ENCODE results near the gene SSH2. TPM values are rescaled to one million over a fixed set of nuclear protein-coding genes. Genes with fewer than 3 reads are reported as not detected.

The SSH2 gene
- polyA plus RNA-seq, 1 of the 3 experiments (the other 2 are of a cell fraction) = 8.8 TPM

DNA sequence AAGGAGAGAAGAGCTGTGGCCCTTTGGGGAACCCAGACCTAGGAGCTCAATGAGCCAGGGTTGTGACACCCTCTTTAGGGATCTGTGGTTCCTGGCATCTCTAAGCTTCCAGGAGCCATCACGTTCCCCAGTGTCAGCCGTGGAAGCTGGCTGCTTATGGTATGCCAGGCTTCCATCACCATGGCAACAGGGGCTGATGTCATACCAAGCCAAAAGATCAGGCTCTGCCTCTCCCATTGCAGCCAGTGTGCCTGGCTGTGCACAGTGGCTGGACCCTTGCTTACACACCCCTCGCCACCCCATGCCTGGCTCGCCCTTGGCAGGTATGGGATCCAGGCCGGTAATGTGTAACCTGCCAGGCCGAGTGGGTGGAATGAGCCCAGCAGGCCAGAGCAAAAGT is 91.1 kb downstream of the SSH2 start:
- no peak overlapping the region for H3K9ac ChIP-seq
- peak; percentile 62 for DNase-seq
- no peaks in the 10 kb centered on the region for H3K36me3 ChIP-seq (replicated peaks in 1 of 2; ENCODE audit: control insufficient read depth in 1 of 2, insufficient read depth in 2 of 2, low read length in 1 of 2)
- H3K4me1 ChIP-seq (ENCODE audit: control insufficient read depth in 1 of 2, insufficient read depth in 2 of 2, low read depth in 1 of 2, low read length in 1 of 2) = peaks cover 7 to 8% of the 10 kb centered on the region in 2 experiments; a peak in 2 of 4 replicates
- no peaks in the 10 kb centered on the region for H3K9me2 ChIP-seq
- ChIA-PET CTCF (interaction anchor here (0.9 to 1.6 kb wide), 3 partner anchors 17 to 31 kb away, joined by 3 to 4 read pairs (median 3); no protein-coding TSS in a partner anchor), POLR2A (interaction anchor here (0.5 to 0.6 kb wide), 2 partner anchors 214 to 285 kb away, joined by 4 to 5 read pairs; no protein-coding TSS in a partner anchor)
- no peak overlapping the region for H2AFZ ChIP-seq (ENCODE audit: low read depth)
- 0 out of 2 replicates have a peak, but pooled peaks cover 3% of the 10 kb centered on the region for H3K79me2 ChIP-seq (ENCODE audit: insufficient read depth)
- no peak overlapping the region; a peak in 1 of 4 replicates for H3K27ac ChIP-seq (ENCODE audit: low read depth in 2 of 2, low read length in 1 of 2)
- TF ChIP-seq, protein P1, sequence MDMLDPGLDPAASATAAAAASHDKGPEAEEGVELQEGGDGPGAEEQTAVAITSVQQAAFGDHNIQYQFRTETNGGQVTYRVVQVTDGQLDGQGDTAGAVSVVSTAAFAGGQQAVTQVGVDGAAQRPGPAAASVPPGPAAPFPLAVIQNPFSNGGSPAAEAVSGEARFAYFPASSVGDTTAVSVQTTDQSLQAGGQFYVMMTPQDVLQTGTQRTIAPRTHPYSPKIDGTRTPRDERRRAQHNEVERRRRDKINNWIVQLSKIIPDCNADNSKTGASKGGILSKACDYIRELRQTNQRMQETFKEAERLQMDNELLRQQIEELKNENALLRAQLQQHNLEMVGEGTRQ (IDR thresholded peaks at IDR 0.05; ENCODE audit: borderline replicate concordance, low read depth, low read length) = no peak
- no peak for TF ChIP-seq RCOR1 (IDR thresholded peaks at IDR 0.05; ENCODE audit: low read length)
- TF ChIP-seq, protein P2, sequence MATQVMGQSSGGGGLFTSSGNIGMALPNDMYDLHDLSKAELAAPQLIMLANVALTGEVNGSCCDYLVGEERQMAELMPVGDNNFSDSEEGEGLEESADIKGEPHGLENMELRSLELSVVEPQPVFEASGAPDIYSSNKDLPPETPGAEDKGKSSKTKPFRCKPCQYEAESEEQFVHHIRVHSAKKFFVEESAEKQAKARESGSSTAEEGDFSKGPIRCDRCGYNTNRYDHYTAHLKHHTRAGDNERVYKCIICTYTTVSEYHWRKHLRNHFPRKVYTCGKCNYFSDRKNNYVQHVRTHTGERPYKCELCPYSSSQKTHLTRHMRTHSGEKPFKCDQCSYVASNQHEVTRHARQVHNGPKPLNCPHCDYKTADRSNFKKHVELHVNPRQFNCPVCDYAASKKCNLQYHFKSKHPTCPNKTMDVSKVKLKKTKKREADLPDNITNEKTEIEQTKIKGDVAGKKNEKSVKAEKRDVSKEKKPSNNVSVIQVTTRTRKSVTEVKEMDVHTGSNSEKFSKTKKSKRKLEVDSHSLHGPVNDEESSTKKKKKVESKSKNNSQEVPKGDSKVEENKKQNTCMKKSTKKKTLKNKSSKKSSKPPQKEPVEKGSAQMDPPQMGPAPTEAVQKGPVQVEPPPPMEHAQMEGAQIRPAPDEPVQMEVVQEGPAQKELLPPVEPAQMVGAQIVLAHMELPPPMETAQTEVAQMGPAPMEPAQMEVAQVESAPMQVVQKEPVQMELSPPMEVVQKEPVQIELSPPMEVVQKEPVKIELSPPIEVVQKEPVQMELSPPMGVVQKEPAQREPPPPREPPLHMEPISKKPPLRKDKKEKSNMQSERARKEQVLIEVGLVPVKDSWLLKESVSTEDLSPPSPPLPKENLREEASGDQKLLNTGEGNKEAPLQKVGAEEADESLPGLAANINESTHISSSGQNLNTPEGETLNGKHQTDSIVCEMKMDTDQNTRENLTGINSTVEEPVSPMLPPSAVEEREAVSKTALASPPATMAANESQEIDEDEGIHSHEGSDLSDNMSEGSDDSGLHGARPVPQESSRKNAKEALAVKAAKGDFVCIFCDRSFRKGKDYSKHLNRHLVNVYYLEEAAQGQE (IDR thresholded peaks at IDR 0.05; ENCODE audit: low read depth, low read length) = no peak
- H3K27me3 ChIP-seq (ENCODE audit: insufficient read depth) = no peaks in the 10 kb centered on the region
- no peaks in the 10 kb centered on the region for H4K20me1 ChIP-seq (ENCODE audit: insufficient read depth)
- H3K4me3 ChIP-seq (ENCODE audit: low read depth in 2 of 2, low read length in 1 of 2) = no peak overlapping the region
- H3F3A ChIP-seq (replicated peaks; ENCODE audit: insufficient read depth) = peaks cover 3% of the 10 kb centered on the region
- no peaks in the 10 kb centered on the region for H3K9me3 ChIP-seq
- WGBS (ENCODE audit: low lambda C conversion rate) = 89% methylated on average over 3 of the region's 6 CpGs
- peak overlapping the region; percentile 1; the same call in 1 of the 2 replicates for H3K4me2 ChIP-seq

DNA sequence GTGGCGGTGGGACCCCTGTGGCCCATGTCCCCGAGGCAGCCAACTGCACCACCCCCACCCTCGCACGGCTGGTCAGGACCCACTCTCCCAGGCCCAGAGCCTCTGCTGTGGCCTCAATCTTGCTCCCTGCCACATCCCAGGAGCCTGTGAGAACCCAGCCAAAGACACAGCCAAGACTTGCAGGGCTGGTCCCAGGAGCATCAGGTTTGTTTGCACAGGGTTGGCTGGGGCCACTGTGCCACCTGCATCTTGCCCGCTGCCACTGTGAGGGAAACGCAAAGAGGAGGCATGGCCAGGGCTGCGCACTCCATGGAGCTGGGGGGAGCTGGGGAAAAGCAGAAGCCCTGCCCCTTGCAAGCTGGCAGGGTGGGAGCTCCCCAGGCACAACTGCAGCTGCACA is 92.5 kb downstream of the SSH2 start:
- WGBS (ENCODE audit: low lambda C conversion rate) = 100% methylated on average over 4 of the region's 7 CpGs
- ChIA-PET POLR2A (no interaction called here), CTCF (interaction anchor here (1.6 kb wide), 1 partner anchor 29 kb away, joined by 4 read pairs; no protein-coding TSS in a partner anchor)

DNA sequence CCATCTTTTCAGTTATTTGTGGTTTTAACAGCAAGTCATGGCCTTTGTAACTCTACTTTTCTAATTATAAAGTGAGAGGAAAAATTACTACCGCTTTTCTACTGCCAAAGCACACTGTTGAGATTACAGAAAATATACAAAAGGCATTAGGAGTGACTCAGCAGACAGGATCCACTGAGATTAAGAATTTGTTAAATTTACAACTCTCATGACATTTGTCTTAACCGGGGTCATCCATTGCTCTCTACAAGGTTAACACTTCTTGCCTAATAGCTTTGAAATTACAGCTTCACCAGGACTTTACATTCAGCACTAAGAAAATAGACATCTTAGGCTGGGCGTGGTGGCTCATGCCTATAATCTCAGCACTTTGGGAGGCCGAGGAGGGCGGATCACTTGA is 93.4 kb downstream of the SSH2 start:
- no peaks in the 10 kb centered on the region for H3K36me3 ChIP-seq (replicated peaks in 1 of 2; ENCODE audit: control insufficient read depth in 1 of 2, insufficient read depth in 2 of 2, low read length in 1 of 2)
- no peaks in the 10 kb centered on the region for H3K9me2 ChIP-seq
- no peaks in the 10 kb centered on the region for H3K79me2 ChIP-seq (ENCODE audit: insufficient read depth)
- no peaks in the 10 kb centered on the region for H4K20me1 ChIP-seq (ENCODE audit: insufficient read depth)
- no peaks in the 10 kb centered on the region for H3K9me3 ChIP-seq
- H2AFZ ChIP-seq (ENCODE audit: low read depth) = no peak overlapping the region
- no peaks in the 10 kb centered on the region for H3K27me3 ChIP-seq (ENCODE audit: insufficient read depth)
- WGBS (ENCODE audit: low lambda C conversion rate) = 93% methylated on average over 5 of the region's 5 CpGs
- H3K4me3 ChIP-seq (ENCODE audit: low read depth in 2 of 2, low read length in 1 of 2) = no peak overlapping the region
- no peak overlapping the region for H3K9ac ChIP-seq
- CTCF ChIA-PET = interaction anchor here (0.8 to 1.6 kb wide), 3 partner anchors 12 to 94 kb away, joined by 3 to 4 read pairs (median 4); no protein-coding TSS in a partner anchor
- no peak overlapping the region for H3K4me2 ChIP-seq
- H3F3A ChIP-seq (replicated peaks; ENCODE audit: insufficient read depth) = peaks cover 3% of the 10 kb centered on the region
- peaks cover 7 to 8% of the 10 kb centered on the region in 2 experiments; a peak in 2 of 4 replicates for H3K4me1 ChIP-seq (ENCODE audit: control insufficient read depth in 1 of 2, insufficient read depth in 2 of 2, low read depth in 1 of 2, low read length in 1 of 2)
- POLR2A ChIA-PET = no interaction called here
- 0 out of 4 replicates have a peak overlapping the region, but pooled peaks of 1 of the 2 experiments have one; percentile 10 for H3K27ac ChIP-seq (ENCODE audit: low read depth in 2 of 2, low read length in 1 of 2)
- DNase-seq = no peak
- TF ChIP-seq FOXJ3 (CRISPR knock-in tag; IDR thresholded peaks at IDR 0.05) (no peak), TAF1 (IDR thresholded peaks at IDR 0.05; ENCODE audit: borderline replicate concordance, low read depth, low read length) (no peak), RCOR1 (IDR thresholded peaks at IDR 0.05; ENCODE audit: low read length) (no peak), SMC3 (IDR thresholded peaks at IDR 0.05; ENCODE audit: low read depth, low read length) (no peak), MEF2A (IDR thresholded peaks at IDR 0.05; ENCODE audit: borderline replicate concordance, low read depth) (no peak), RAD21 (IDR thresholded peaks at IDR 0.05; ENCODE audit: low read length) (no peak), NFIC (IDR thresholded peaks at IDR 0.05; ENCODE audit: borderline replicate concordance) (no peak), MXI1 (IDR thresholded peaks at IDR 0.05; ENCODE audit: low read depth, low read length) (no peak), NRF1 (IDR thresholded peaks at IDR 0.05; ENCODE audit: low read depth, low read length) (no peak), EP300 (IDR thresholded peaks at IDR 0.05; ENCODE audit: borderline replicate concordance in 1 of 2, low read depth in 1 of 2, low read length in 1 of 2) (no peak), RFX5 (IDR thresholded peaks at IDR 0.05; ENCODE audit: low read length) (no peak)
- TF ChIP-seq, protein P3, sequence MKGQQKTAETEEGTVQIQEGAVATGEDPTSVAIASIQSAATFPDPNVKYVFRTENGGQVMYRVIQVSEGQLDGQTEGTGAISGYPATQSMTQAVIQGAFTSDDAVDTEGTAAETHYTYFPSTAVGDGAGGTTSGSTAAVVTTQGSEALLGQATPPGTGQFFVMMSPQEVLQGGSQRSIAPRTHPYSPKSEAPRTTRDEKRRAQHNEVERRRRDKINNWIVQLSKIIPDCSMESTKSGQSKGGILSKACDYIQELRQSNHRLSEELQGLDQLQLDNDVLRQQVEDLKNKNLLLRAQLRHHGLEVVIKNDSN (IDR thresholded peaks at IDR 0.05; ENCODE audit: borderline replicate concordance, low read depth) = no peak

More for the DNA sequence above, 92.5 kb downstream of the SSH2 start:
- Histone ChIP-seq H4K20me1 (ENCODE audit: insufficient read depth) (no peaks in the 10 kb centered on the region), H3K9ac (no peak overlapping the region), H3F3A (replicated peaks; ENCODE audit: insufficient read depth) (peaks cover 3% of the 10 kb centered on the region), H3K4me1 (ENCODE audit: control insufficient read depth in 1 of 2, insufficient read depth in 2 of 2, low read depth in 1 of 2, low read length in 1 of 2) (peaks cover 7 to 8% of the 10 kb centered on the region in 2 experiments; a peak in 2 of 4 replicates), H3K27me3 (ENCODE audit: insufficient read depth) (no peaks in the 10 kb centered on the region), H3K9me2 (no peaks in the 10 kb centered on the region), H3K27ac (ENCODE audit: low read depth in 2 of 2, low read length in 1 of 2) (no peak overlapping the region), H3K4me3 (ENCODE audit: low read depth in 2 of 2, low read length in 1 of 2) (no peak overlapping the region), H3K79me2 (ENCODE audit: insufficient read depth) (0 out of 2 replicates have a peak, but pooled peaks cover 3% of the 10 kb centered on the region), H3K36me3 (replicated peaks in 1 of 2; ENCODE audit: control insufficient read depth in 1 of 2, insufficient read depth in 2 of 2, low read length in 1 of 2) (no peaks in the 10 kb centered on the region), H2AFZ (ENCODE audit: low read depth) (no peak overlapping the region), H3K4me2 (no peak overlapping the region), H3K9me3 (no peaks in the 10 kb centered on the region)
- DNase-seq = no peak
- TF ChIP-seq MEF2A (IDR thresholded peaks at IDR 0.05; ENCODE audit: borderline replicate concordance, low read depth) = no peak
- TF ChIP-seq RAD21 (IDR thresholded peaks at IDR 0.05; ENCODE audit: low read length) = no peak

All from SK-N-SH (cell line).